ENCODE data around the gene CERS6.

CERS6 gene

GRCh38 chr2:168814046-168814445 lies 358.0 kb downstream of the CERS6 start:
- no peak for DNase-seq

GRCh38 chr2:168814939-168815907 lies 359.2 kb downstream of the CERS6 start:
- DNase-seq = no peak

- DNase-seq = no peak
These were observed 360.3 kb downstream of the CERS6 start for GRCh38 chr2:168816369-168816768.

- DNase-seq = no peak
These were observed 363.1 kb downstream of the CERS6 start for GRCh38 chr2:168819050-168819715.

GRCh38 chr2:168819829-168820489 lies 363.9 kb downstream of the CERS6 start:
- DNase-seq = no peak

- DNase-seq = no peak
These were observed 365.5 kb downstream of the CERS6 start for GRCh38 chr2:168821577-168821976.

- no peak for DNase-seq
These were observed 365.9 kb downstream of the CERS6 start for GRCh38 chr2:168821992-168822391.
